Calu3 (cell line): ENCODE results near the gene ENPEP. TPM values are rescaled to one million over a fixed set of nuclear protein-coding genes. Genes with fewer than 3 reads are reported as not detected.

ENCODE experiments used
- BruUV-seq: library from RNA; stranded (reverse); fragments of 400-500 nt; replicated peaks from 2 replicates; lab custom pipeline; 2021; lab: Mats Ljungman, UMichigan
- CTCF ChIA-PET: fragments of 300-600 bp; sonication (Branson Sonifier 250); formaldehyde crosslinking; loops from one replicate; lab custom pipeline; 2022; ENCODE audit warnings: antibody characterized with exemption; lab: Charles Lee
- DNase-seq: peaks from one replicate; pipeline ENCODE4 v3.0.0; 2022
- H3K27ac Mint-ChIP-seq: one replicate; pipeline ENCODE4 v1.8.0; 2022; ENCODE audit warnings: mixed read lengths; ENCODE audit not compliant: unreplicated experiment
- H3K27me3 Mint-ChIP-seq: one replicate; pipeline ENCODE4 v1.8.0; 2022; ENCODE audit warnings: mixed read lengths; ENCODE audit not compliant: unreplicated experiment
- H3K36me3 Mint-ChIP-seq: one replicate; pipeline ENCODE4 v1.8.0; 2022; ENCODE audit warnings: mild to moderate bottlenecking, moderate library complexity, mixed read lengths; ENCODE audit not compliant: insufficient read depth, unreplicated experiment
- H3K4me1 Mint-ChIP-seq: one replicate; pipeline ENCODE4 v1.8.0; 2022; ENCODE audit warnings: mild to moderate bottlenecking, low read depth, mixed read lengths; ENCODE audit not compliant: unreplicated experiment
- H3K4me3 Mint-ChIP-seq: one replicate; pipeline ENCODE4 v1.8.0; 2022; ENCODE audit warnings: mild to moderate bottlenecking, low read depth, moderate library complexity, mixed read lengths; ENCODE audit not compliant: unreplicated experiment
- H3K9me3 Mint-ChIP-seq: one replicate; pipeline ENCODE4 v1.8.0; 2022; ENCODE audit warnings: low read depth, mixed read lengths; ENCODE audit not compliant: unreplicated experiment
- intact Hi-C: fragments of 100-400 bp; cut with micrococcal nuclease; formaldehyde crosslinking; loops from one replicate; pipeline ENCODE4 v1.10.0; 2022; ENCODE audit not compliant: unreplicated experiment
- total RNA-seq: library from RNA; stranded (reverse); gene quantifications from 2 replicates; pipeline ENCODE4 v1.2.3, GENCODE V29; 2022
- TF ChIP-seq, protein P1 (sequence below): fragments of 200-600 bp; IDR thresholded peaks from one replicate; pipeline ENCODE4 v1.8.0; 2022; ENCODE audit warnings: antibody characterized with exemption; ENCODE audit not compliant: unreplicated experiment

The ENPEP gene
- total RNA-seq, 1 experiment from 2014 or later: not detected

DNA sequence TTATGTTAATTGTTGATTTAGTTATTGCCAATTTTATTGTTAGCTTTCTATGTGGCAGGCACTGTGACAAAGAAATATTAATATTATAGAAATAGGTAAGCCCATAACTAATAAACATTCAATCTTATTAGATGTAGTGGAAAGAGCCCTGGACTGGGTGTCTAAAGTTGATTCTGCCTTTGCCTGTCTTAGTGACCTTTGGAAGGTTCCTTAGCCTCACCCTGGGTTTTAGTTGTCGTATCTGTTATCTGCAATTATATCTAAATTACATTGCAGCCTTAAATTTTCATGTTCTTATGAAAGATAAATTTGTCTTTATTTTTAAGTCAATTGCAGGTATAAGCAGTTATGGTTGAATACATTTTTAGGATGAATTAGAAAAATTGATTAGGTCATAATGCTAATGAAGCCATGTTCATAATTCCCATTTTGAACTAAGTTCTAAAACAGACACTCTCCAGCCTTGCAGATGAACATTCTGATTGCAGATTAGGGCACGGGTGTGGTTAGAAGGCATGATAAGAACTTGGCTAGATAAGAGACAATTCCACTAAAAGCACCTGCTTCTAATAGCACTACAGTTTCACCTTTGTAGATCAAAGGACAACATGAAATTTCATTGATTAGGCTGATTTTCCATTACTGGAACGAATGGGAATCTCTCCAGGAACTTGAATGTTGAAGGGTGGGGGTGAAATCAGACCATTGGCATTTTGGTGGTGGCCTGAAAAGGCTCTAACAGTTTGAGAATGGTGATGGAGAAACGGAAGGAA, 17.3 kb upstream of the ENPEP start:
- Mint-ChIP-seq H3K9me3 (no peaks in the 10 kb centered on the region), H3K4me3 (no peak overlapping the region), H3K27me3 (no peaks in the 10 kb centered on the region), H3K4me1 (no peaks in the 10 kb centered on the region), H3K27ac (no peak overlapping the region), H3K36me3 (no peaks in the 10 kb centered on the region)
- TF ChIP-seq, protein P1, sequence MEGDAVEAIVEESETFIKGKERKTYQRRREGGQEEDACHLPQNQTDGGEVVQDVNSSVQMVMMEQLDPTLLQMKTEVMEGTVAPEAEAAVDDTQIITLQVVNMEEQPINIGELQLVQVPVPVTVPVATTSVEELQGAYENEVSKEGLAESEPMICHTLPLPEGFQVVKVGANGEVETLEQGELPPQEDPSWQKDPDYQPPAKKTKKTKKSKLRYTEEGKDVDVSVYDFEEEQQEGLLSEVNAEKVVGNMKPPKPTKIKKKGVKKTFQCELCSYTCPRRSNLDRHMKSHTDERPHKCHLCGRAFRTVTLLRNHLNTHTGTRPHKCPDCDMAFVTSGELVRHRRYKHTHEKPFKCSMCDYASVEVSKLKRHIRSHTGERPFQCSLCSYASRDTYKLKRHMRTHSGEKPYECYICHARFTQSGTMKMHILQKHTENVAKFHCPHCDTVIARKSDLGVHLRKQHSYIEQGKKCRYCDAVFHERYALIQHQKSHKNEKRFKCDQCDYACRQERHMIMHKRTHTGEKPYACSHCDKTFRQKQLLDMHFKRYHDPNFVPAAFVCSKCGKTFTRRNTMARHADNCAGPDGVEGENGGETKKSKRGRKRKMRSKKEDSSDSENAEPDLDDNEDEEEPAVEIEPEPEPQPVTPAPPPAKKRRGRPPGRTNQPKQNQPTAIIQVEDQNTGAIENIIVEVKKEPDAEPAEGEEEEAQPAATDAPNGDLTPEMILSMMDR: no peak
- intact Hi-C loops: no loop called here
- CTCF ChIA-PET: no interaction called here
- no TSS peak for BruUV-seq
- no peak for DNase-seq

DNA sequence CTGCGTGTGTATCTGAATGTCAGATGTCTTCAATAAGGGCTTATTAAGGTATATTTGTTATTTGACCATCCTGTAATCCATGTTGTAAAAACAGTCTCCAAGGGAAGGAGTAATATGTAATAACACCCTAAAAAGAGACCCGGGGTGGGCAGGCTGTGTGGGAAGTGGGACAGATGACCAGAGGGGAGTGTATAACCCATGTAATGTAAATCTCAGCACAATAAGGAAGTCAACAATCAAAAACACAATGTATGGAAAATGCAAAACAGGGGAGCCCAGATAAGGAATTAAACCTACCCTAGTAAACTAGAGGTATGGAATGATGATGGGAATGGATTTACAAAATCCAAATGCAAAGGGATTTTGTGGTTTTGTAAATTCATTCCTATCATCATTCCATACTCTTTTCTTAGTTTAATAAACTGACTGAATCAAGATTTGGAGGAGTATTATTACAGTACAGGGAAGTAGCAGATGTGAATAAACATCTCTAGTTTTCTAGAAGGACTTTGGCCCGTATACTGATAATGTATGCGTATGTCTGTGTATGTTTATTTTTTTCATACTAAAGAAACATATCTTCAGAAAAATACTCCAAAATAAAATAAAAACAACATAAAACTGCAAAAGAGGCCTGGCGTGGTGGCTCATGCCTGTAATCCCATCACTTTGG, 15.7 kb upstream of the ENPEP start:
- TF ChIP-seq, protein P1: no peak
- CTCF ChIA-PET: no interaction called here
- no peaks in the 10 kb centered on the region for H3K9me3 Mint-ChIP-seq
- no peak for DNase-seq
- intact Hi-C loops: no loop called here
- no peak overlapping the region for H3K27ac Mint-ChIP-seq
- BruUV-seq: no TSS peak
- no peaks in the 10 kb centered on the region for H3K36me3 Mint-ChIP-seq
- H3K4me3 Mint-ChIP-seq: no peak overlapping the region
- H3K27me3 Mint-ChIP-seq: no peaks in the 10 kb centered on the region
- H3K4me1 Mint-ChIP-seq: no peaks in the 10 kb centered on the region

DNA sequence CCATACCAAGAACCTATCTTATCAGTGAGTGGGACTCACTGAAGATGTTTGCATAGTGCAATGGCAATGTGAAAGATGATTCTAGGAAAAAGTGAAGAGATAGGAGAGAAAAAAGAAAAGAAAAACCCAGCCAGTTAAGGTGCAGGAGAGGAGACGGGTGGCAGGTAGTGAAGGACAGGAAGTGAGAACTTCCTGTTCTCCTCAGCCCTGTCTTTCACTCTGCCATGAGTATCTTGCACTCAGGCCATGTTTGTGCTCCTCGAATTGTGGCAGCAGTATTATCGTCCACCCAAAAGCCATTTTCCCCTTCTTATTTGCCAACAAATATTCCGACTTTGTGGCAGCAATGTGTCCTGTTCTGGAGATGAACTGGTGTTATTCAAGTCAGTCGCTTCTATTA, 8.6 kb upstream of the ENPEP start:
- intact Hi-C loops: no loop called here
- TF ChIP-seq, protein P1: no peak
- H3K4me1 Mint-ChIP-seq: no peaks in the 10 kb centered on the region
- H3K27ac Mint-ChIP-seq: no peak overlapping the region
- peaks cover 2% of the 10 kb centered on the region for H3K9me3 Mint-ChIP-seq
- H3K27me3 Mint-ChIP-seq: no peaks in the 10 kb centered on the region
- DNase-seq: no peak
- H3K4me3 Mint-ChIP-seq: no peak overlapping the region
- BruUV-seq: no TSS peak
- CTCF ChIA-PET: no interaction called here
- no peaks in the 10 kb centered on the region for H3K36me3 Mint-ChIP-seq

DNA sequence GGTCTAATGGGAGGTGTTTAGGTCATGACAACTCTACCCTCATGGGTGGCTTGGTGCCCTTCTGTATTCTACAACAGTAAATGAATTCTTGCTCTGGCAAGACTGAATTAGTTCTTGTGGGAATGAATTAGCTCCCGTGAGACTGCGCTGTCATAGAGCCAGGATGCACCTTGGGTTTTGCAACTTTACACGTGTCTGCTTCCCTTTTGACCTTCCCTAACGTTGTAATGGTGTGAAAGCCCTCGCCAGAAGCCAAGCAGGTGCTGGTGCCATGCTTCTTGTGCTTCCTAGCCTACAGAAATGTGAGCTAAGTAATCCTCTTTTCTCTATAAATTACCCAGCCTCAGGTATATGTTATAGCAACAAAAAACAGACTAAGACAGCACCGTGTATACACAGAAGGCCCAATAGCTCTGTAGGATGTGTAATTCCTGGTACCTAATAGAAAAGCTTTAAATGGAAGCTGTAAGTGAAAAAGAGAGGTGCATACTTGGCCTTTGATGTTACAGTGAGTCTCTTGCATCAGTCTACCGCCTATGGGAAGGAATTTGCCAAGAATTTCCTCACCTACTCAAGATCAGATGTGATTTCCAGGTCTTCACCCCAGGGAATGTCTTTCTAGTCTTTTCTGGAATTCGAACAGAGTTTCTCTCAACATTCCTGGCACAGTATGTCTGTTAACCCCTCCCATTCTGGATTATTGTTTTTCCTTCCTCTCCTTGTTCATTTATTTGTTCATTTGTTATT, 3.2 kb upstream of the ENPEP start:
- H3K36me3 Mint-ChIP-seq: no peaks in the 10 kb centered on the region

More for the DNA sequence above, 3.2 kb upstream of the ENPEP start:
- Mint-ChIP-seq H3K4me3 (no peak overlapping the region), H3K27ac (no peak overlapping the region), H3K27me3 (no peaks in the 10 kb centered on the region), H3K9me3 (peaks cover 2% of the 10 kb centered on the region), H3K4me1 (no peaks in the 10 kb centered on the region)
- CTCF ChIA-PET: no interaction called here
- no TSS peak for BruUV-seq
- TF ChIP-seq, protein P1: no peak
- DNase-seq: no peak
- intact Hi-C loops: no loop called here
